ENCODE measurements around the gene IQSEC3. TPM values are rescaled to one million over a fixed set of nuclear protein-coding genes. Genes with fewer than 3 reads are reported as not detected.

The IQSEC3 gene
- total RNA-seq, 1 experiment from 2014 or later = not detected

- Histone ChIP-seq H3K4me3 (no peak overlapping the region), H3K27ac (no peak overlapping the region), H3K9me3 (replicated peaks) (no peaks in the 10 kb centered on the region), H3K36me3 (no peaks in the 10 kb centered on the region), H3K4me1 (peaks cover 15% of the 10 kb centered on the region), H3K27me3 (no peaks in the 10 kb centered on the region; the same call in 1 of the 2 replicates)
- DNase-seq = peak; percentile 58 to 68
Observed at GRCh38 chr12:106118-106591, 39.6 kb downstream of the IQSEC3 start.

GRCh38 chr12:108594-108993 lies 42.0 kb downstream of the IQSEC3 start:
- peak; percentile 52 to 59 for DNase-seq
- no peak overlapping the region for H3K4me3 ChIP-seq
- H3K27ac ChIP-seq = no peak overlapping the region
- peaks cover 15% of the 10 kb centered on the region for H3K4me1 ChIP-seq
- H3K9me3 ChIP-seq (replicated peaks) = no peaks in the 10 kb centered on the region
- H3K36me3 ChIP-seq = no peaks in the 10 kb centered on the region
- peaks cover 3% of the 10 kb centered on the region; the same call in 1 of the 2 replicates for H3K27me3 ChIP-seq

- Histone ChIP-seq H3K27ac (no peak overlapping the region), H3K4me1 (peaks cover 11% of the 10 kb centered on the region), H3K27me3 (peaks cover 3% of the 10 kb centered on the region; the same call in 1 of the 2 replicates), H3K4me3 (no peak overlapping the region), H3K36me3 (no peaks in the 10 kb centered on the region), H3K9me3 (replicated peaks) (no peaks in the 10 kb centered on the region)
- no peak for DNase-seq
Observed at GRCh38 chr12:109446-109845, 42.9 kb downstream of the IQSEC3 start.

- Histone ChIP-seq H3K36me3 (no peaks in the 10 kb centered on the region), H3K4me1 (peaks cover 11% of the 10 kb centered on the region; the same call in 1 of the 2 replicates), H3K4me3 (no peak overlapping the region), H3K27me3 (peaks cover 5% of the 10 kb centered on the region; the same call in 1 of the 2 replicates), H3K27ac (no peak overlapping the region), H3K9me3 (replicated peaks) (no peaks in the 10 kb centered on the region)
- DNase-seq = no peak
Observed at GRCh38 chr12:109872-110271, 43.3 kb downstream of the IQSEC3 start.

- peaks cover 8% of the 10 kb centered on the region; the same call in 1 of the 2 replicates for H3K4me1 ChIP-seq
- peaks cover 8% of the 10 kb centered on the region; the same call in 1 of the 2 replicates for H3K27me3 ChIP-seq
Observed at GRCh38 chr12:111699-112493, 45.3 kb downstream of the IQSEC3 start.

GRCh38 chr12:113347-113746 lies 46.8 kb downstream of the IQSEC3 start:
- no peak overlapping the region for H3K27ac ChIP-seq
- H3K27me3 ChIP-seq = peaks cover 8% of the 10 kb centered on the region; the same call in 1 of the 2 replicates
- H3K4me1 ChIP-seq = peaks cover 5% of the 10 kb centered on the region; the same call in 1 of the 2 replicates
- H3K4me3 ChIP-seq = no peak overlapping the region
- DNase-seq = no peak
- no peaks in the 10 kb centered on the region for H3K36me3 ChIP-seq
- no peaks in the 10 kb centered on the region for H3K9me3 ChIP-seq (replicated peaks)

More at GRCh38 chr12:111699-112493, 45.3 kb downstream of the IQSEC3 start:
- no peaks in the 10 kb centered on the region for H3K9me3 ChIP-seq (replicated peaks)
- no peak overlapping the region for H3K27ac ChIP-seq
- DNase-seq = no peak
- H3K4me3 ChIP-seq = no peak overlapping the region
- H3K36me3 ChIP-seq = no peaks in the 10 kb centered on the region

GRCh38 chr12:114626-115211 lies 48.2 kb downstream of the IQSEC3 start:
- Histone ChIP-seq H3K4me1 (no peaks in the 10 kb centered on the region), H3K27ac (no peak overlapping the region), H3K4me3 (no peak overlapping the region), H3K9me3 (replicated peaks) (no peaks in the 10 kb centered on the region), H3K27me3 (peaks cover 13% of the 10 kb centered on the region; the same call in 1 of the 2 replicates), H3K36me3 (no peaks in the 10 kb centered on the region)
- DNase-seq = no peak

- no peak for DNase-seq
- Histone ChIP-seq H3K4me3 (no peak overlapping the region), H3K27me3 (peaks cover 13% of the 10 kb centered on the region; the same call in 1 of the 2 replicates), H3K9me3 (replicated peaks) (no peaks in the 10 kb centered on the region), H3K36me3 (no peaks in the 10 kb centered on the region), H3K27ac (no peak overlapping the region), H3K4me1 (no peaks in the 10 kb centered on the region; the same call in 1 of the 2 replicates)
Observed at GRCh38 chr12:115518-115917, 49.0 kb downstream of the IQSEC3 start.

GRCh38 chr12:115960-116915 lies 49.7 kb downstream of the IQSEC3 start:
- DNase-seq = no peak
- H3K36me3 ChIP-seq = no peaks in the 10 kb centered on the region
- no peaks in the 10 kb centered on the region for H3K9me3 ChIP-seq (replicated peaks)
- H3K27ac ChIP-seq = no peak overlapping the region
- H3K4me1 ChIP-seq = no peaks in the 10 kb centered on the region; the same call in 1 of the 2 replicates
- H3K4me3 ChIP-seq = no peak overlapping the region
- peaks cover 13% of the 10 kb centered on the region; the same call in 1 of the 2 replicates for H3K27me3 ChIP-seq

GRCh38 chr12:117311-117710 lies 50.7 kb downstream of the IQSEC3 start:
- no peak overlapping the region for H3K27ac ChIP-seq
- no peaks in the 10 kb centered on the region; the same call in 1 of the 2 replicates for H3K4me1 ChIP-seq
- DNase-seq = no peak
- H3K4me3 ChIP-seq = no peak overlapping the region
- no peaks in the 10 kb centered on the region for H3K9me3 ChIP-seq (replicated peaks)
- H3K27me3 ChIP-seq = peaks cover 12% of the 10 kb centered on the region; the same call in 1 of the 2 replicates
- no peaks in the 10 kb centered on the region for H3K36me3 ChIP-seq

GRCh38 chr12:117816-118345 lies 51.3 kb downstream of the IQSEC3 start:
- no peak for DNase-seq
- Histone ChIP-seq H3K9me3 (replicated peaks) (no peaks in the 10 kb centered on the region), H3K4me3 (no peak overlapping the region), H3K27ac (no peak overlapping the region), H3K4me1 (no peaks in the 10 kb centered on the region; the same call in 1 of the 2 replicates), H3K36me3 (no peaks in the 10 kb centered on the region), H3K27me3 (peaks cover 9% of the 10 kb centered on the region; the same call in 1 of the 2 replicates)

- Histone ChIP-seq H3K9me3 (replicated peaks) (no peaks in the 10 kb centered on the region), H3K36me3 (no peaks in the 10 kb centered on the region), H3K4me3 (no peak overlapping the region), H3K27ac (no peak overlapping the region), H3K4me1 (no peaks in the 10 kb centered on the region; the same call in 1 of the 2 replicates), H3K27me3 (peaks cover 9% of the 10 kb centered on the region; the same call in 1 of the 2 replicates)
- no peak for DNase-seq
Observed at GRCh38 chr12:118591-118990, 52.0 kb downstream of the IQSEC3 start.

GRCh38 chr12:120951-121350 lies 54.4 kb downstream of the IQSEC3 start:
- Histone ChIP-seq H3K36me3 (no peaks in the 10 kb centered on the region), H3K9me3 (replicated peaks) (no peaks in the 10 kb centered on the region), H3K4me3 (no peak overlapping the region), H3K4me1 (no peaks in the 10 kb centered on the region; the same call in 1 of the 2 replicates), H3K27me3 (0 out of 2 replicates have a peak, but pooled peaks cover 5% of the 10 kb centered on the region), H3K27ac (no peak overlapping the region)
- DNase-seq = peak; percentile 20 to 58

- H3K36me3 ChIP-seq = no peaks in the 10 kb centered on the region
- H3K4me3 ChIP-seq = no peak overlapping the region
- no peak overlapping the region for H3K27ac ChIP-seq
- H3K27me3 ChIP-seq = peaks cover 9% of the 10 kb centered on the region; the same call in 1 of the 2 replicates
- DNase-seq = no peak
- no peaks in the 10 kb centered on the region; the same call in 1 of the 2 replicates for H3K4me1 ChIP-seq
- H3K9me3 ChIP-seq (replicated peaks) = no peaks in the 10 kb centered on the region
Observed at GRCh38 chr12:121647-122046, 55.1 kb downstream of the IQSEC3 start.
